HG02852 (cell line): ENCODE results near the gene TRIM17.
A peak's percentile ranks its signal among the peaks of the same experiment; 100 is the strongest.

ENCODE experiments used
- ATAC-seq: cut with Tn5 transposase; IDR thresholded peaks from one replicate; pipeline ENCODE4 v1.9.1; 2021; ENCODE audit warnings: mild to moderate bottlenecking, moderate library complexity; ENCODE audit not compliant: unreplicated experiment

Gene TRIM17, protein sequence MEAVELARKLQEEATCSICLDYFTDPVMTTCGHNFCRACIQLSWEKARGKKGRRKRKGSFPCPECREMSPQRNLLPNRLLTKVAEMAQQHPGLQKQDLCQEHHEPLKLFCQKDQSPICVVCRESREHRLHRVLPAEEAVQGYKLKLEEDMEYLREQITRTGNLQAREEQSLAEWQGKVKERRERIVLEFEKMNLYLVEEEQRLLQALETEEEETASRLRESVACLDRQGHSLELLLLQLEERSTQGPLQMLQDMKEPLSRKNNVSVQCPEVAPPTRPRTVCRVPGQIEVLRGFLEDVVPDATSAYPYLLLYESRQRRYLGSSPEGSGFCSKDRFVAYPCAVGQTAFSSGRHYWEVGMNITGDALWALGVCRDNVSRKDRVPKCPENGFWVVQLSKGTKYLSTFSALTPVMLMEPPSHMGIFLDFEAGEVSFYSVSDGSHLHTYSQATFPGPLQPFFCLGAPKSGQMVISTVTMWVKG

DNA sequence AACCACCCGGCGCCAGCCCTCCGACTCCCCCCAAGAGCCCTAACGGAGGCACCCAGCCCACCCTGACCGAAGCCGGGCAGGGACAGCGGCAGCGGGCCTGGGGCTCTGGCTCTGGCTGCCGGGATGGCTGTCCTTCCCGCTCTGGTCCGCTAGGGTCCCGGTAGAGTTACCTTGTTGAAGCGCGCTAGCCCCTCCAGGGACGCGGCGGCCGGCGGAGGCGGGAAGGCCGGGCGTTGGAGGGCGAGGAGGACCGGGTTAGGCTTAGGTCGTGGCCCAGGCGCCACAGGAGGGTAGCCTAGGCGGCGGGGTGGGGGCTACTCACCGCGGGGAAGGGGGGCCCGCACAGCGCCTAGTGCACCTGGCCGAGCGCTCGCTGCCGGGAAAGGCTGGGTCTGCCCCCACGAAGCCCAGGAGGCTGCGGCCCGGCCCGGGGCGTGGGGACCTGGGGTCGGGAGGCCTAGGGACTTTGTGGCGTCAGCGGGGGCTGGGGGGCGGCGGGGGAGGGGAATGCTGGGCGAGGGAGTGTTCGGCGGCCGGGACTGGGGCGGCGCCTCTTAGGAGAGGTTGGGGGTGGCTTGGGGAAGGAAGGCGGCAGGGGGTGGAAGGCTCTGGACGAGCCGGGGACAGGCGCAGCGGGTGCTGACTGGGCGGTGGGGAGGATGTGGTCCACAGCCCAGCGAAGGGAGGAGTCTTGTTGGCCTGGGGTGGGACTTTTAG lies at the start of gene TRIM17:
Gene TRIM17, minus strand, starts transcription at position 645 of the 717 bp plus-strand sequence. CDS start 1,789 bp downstream, outside the sequence.
- no peak for ATAC-seq

GRCh38 chr1:228465571-228466146 lies 49.0 kb upstream of the TRIM17 start:
- ATAC-seq: no peak

- no peak for ATAC-seq
Observed at GRCh38 chr1:228465141-228465540, 48.5 kb upstream of the TRIM17 start.

GRCh38 chr1:228464487-228464983 lies 47.9 kb upstream of the TRIM17 start:
- peak; percentile 91 for ATAC-seq

DNA sequence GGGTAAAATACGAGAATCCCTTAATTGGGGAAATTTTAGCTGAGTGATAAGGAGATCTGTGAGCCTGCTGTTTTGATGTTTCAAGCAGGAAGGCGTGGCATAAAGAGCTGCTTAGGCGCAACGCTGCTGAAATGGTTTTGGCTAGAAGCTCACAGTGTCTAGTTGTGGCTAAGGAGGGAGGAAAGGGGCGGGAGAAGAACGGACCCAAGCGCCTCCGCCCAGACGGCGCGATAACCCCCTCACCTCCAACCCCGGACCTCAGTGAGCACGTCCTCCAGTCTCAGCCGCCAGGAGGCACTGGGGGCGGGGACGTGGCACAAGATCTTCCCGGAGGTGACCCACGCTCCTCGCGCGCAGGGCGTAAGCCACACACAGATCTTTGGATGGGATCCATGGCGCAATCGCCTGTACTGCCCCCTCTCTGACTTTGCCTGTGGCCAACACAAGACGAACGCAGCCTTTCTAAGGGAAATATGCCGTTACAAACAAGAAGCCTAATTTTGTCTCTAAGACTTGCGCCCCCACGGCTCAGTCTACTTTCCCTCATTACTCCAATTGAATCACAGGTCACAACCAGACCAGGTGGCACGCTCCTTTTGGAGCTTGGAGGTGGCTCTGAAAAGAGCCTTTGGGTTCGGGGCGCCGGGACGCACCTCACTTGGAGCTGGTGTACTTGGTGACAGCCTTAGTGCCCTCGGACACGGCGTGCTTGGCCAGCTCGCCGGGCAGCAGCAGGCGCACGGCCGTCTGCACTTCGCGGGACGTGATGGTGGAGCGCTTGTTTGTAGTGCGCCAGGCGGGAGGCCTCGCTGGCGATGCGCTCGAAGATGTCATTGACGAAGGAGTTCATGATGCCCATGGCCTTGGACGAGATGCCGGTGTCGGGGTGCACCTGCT lies 47.1 kb upstream of the TRIM17 start:
- peak; percentile 40 for ATAC-seq

GRCh38 chr1:228463009-228463558 lies 46.4 kb upstream of the TRIM17 start:
- ATAC-seq: no peak

DNA sequence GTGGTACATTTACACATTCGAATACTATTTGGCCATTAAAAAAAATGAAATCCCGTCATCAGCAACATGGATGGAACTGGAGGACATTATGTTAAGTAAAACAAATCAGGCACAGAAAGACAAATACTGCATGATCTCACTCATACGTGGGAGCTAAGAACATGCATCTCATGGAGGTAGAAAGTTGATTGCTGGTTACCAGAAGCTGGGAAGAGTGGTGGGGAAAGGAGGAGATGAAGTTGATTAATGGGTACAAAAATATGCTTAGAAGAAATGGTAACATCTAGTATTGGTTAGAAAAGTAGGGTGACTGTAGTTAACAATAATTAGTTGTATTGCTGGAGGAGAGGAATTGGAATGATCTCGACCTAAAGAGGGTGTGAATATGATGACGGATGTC lies 45.9 kb upstream of the TRIM17 start:
- no peak for ATAC-seq

DNA sequence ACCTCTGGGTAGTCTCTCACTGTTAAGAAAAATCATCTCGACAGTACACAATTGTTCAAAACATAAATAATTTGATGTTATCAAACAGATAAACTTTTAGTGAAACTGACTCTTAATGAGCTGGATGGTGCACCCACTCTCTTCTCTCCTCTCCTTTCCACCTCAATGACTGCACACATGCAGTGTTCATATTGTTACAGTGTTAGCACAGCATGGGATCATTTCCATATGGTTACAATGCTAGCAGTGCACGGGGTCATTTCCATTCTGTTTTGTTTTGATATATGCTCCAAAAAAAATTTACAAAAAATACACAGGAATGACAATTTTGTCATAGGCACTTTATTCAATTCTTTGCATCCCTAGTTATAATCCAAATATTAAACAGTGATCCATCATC lies 44.2 kb upstream of the TRIM17 start:
- no peak for ATAC-seq

DNA sequence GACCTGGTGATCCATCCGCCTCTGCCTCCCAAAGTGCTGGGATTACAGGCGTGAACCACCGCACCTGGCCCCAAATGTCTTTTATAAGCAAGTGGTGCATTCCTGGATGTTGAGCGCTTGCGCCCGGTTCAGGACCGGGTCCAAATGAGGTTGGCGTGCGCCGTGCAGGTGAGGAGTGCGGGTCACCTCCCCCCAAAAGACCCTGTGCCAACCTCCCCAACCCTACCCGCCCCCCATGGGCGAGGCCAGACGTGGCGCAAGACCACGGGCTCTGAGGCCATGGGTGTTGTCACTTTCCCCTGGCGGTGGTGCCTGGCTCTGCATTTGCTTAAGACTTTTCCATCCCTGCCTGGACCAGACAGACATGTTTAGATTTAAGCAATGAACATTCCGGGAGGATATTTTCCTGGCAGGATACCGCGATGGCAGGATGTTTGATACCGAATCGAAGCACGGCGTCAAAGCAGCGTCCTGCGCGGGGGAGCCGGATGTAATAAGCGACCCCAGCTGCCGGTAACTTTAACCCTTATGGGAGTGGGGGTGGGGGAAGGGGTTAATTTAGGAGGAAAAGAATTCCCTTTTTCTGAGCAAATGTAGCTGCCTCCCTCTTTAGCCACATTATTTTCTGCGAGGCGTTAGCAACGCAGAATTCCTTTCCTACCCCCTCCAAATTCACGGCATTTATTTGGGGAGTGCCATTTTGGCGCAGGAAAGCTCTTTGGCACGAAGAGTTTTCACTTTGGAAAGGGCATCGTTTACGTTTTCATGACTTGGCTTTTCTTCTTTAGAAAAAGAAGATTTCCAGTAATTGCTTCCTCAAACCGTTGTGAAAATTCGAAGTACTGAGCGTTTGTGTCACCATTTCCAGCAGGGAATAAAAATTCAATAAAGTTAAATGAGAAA lies 42.7 kb upstream of the TRIM17 start:
- no peak for ATAC-seq

DNA sequence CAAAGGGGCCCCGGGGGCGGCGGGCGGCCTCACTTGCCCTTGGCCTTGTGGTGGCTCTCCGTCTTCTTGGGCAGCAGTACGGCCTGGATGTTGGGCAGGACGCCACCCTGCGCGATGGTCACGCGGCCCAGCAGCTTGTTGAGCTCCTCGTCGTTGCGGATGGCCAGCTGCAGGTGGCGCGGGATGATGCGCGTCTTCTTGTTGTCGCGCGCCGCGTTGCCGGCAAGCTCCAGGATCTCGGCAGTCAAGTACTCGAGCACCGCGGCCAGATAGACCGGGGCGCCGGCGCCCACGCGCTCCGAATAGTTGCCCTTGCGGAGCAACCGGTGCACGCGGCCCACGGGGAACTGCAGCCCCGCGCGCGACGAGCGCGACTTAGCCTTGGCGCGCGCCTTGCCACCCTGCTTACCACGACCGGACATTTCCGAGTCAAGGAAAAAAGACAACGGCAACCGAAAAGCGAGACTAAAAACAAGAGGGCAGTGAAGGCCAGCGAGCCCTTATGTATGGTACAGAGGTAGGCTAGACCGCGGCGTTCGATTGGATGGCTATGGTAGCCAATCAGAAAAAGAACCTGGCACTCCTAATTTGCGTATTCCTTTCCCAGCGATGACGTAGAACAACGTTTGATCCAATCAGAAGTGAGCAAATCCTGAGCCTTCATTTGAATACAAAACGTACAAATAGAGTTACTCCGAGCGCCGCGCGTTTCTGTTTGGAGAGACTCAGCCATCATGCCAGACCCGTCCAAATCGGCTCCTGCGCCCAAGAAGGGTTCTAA lies 40.9 kb upstream of the TRIM17 start:
- peak; percentile 90 for ATAC-seq

DNA sequence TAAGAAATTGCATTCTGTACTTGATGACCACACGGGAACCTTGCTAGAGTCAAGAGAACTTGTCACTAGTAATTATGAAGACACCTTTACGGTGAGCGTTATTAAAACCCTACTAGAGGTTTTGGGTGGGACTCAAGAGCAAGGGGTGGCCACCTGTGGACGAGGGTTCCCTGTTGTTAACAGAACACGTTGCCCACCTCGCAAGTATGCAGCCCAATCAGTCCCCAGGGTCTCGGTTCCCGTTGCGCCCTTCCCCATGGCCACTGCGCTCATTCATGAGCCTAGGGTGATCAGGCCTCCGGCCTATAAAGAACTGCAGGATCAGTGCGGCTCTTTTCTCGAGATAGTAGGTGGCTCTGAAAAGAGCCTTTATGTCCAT lies 40.3 kb upstream of the TRIM17 start:
- ATAC-seq: peak; percentile 8

DNA sequence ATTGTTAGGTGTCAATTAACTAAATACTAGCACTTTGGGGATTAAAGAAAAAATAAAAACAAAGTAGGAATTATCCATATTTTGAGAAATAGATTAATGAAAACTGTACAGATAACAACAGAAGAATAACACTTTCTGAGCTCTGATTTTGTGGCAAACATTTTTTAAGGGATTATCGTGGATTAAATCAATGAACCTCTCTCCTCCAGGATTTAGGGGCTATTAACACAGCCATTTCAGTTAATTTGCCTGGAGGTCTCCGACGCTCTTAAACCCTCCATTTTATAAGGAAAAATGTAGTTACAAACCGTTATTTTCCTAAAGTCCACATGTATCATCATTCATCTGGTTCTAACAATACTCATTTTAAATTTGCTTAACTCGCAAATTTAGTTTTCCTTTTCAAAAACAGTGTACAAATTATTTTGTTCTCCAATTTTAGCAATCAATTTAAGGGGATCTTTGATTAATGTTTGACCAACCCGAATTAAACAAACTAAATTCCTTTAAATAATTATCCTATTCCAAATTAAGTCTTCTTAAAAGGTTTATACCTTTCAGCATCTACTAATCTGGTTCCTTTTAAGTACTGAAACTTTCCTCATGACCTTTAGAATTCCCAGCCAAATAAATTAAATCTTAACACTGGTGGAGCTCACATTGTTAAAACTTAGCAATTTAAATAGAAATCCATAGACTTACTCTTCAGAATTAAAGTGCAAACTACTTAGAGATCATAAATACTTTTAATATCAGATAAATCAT lies 39.8 kb upstream of the TRIM17 start:
- ATAC-seq: no peak

- ATAC-seq: no peak
Observed at GRCh38 chr1:228455715-228456114, 39.1 kb upstream of the TRIM17 start.

DNA sequence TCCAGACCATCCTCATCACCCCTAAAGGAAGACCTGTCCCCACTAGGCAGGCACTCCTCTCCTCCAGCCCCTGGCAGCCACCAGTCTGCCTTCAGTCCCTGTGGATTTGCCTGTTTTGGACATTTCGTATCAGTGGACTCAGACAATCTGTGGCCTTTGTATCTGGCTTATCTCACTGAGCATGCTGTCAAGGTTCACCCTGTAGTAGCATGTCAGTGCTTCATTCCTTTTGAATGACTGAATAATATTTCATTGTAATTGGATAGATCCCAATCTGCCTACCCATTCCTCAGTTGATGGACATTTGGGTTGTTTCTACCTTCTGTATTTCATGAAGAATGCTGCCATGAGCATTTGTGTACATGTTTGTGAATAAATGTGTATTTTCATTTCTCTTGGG lies 37.6 kb upstream of the TRIM17 start:
- no peak for ATAC-seq

DNA sequence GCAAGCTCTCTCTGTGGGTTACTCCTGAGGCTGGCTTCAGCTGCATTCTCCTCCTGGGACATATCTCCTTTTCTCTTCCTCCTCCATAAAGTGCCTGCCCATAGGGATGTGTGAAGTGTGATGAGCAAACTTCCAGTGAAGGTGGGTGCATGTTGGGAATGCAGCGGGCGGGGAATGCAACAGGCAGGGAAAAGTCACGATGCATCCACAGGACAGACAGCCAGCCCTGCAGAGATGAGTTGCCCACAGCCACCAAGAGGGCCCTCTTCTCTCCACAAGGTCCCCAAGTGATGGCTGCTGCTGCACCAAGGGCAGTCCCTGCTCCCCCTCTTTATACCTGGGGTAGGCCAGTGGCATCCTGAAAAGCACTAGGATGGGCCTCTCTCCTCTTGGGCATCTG lies 37.0 kb upstream of the TRIM17 start:
- no peak for ATAC-seq

DNA sequence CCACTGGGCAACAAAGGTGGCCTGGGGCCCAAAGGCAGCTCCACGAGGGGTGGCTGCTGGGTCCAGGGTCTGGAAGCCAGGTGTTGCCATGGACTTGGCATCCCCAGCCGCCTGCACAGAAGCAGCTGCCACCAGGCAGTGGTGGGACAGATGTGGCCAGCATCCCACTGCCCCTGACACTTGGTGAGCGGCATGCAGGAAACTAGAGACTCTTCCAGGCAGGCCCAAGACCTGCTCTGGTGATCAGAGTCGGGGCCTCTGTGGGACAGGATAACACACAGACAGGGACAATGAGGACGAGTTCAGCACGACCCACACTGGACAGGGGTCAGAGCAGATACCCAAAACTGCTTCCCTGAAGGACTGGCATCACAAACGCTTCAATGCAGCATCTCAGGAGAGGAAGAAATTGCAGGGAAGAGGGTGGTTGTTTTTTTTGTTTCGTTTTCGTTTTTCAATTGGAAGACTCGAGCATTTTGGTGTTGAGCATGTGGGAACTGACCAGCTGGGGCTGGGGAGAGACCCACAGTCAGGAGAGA lies 36.4 kb upstream of the TRIM17 start:
- no peak for ATAC-seq

DNA sequence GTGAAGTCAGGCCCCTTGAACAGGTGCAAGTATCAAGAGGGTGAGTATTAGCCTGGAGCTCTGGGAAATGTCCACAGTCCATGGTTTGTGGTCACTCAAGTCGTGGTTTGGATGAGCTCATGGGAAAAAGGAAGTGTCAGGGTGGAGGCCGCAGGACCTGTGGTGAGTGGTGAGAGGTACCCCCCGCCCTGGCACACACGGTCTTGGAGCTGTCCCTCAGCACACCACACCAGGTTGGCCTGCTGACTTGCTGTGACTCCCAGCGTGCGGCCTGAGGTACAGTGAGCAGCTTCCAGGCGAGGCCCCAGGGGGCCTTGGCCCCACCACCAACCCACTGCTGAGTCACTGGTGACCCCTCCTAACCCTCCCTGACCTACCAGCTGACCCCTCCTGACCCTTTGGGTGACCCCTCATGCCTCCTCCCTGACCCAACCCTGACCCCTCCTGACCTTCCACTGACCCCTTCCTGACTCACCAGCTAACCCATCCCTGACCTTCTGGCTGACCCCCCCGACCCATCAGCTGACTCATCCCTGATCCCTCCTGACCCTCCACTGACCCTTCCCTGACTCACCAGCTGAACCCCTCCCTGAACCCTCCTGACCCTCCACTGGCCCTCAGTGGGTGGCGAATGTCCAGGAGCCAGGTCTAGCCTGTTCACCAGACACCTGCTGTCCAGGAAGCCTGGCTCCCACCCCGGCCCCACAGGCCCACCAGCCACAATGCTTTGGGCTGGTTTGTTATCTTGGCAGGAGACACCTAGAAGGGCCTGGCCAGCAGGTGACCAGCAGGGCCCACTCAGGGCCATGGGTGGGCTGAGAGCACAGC lies 35.7 kb upstream of the TRIM17 start:
- ATAC-seq: no peak
